Forelimb muscle (tissue), 1 donor: Measurements from ENCODE around the gene CA10. TPM values are rescaled to one million over a fixed set of nuclear protein-coding genes. Genes with fewer than 3 reads are reported as not detected.

Source experiments
- DNase-seq: peaks from one replicate; pipeline ENCODE4 v3.0.0-alpha.2; 2013; ENCODE audit warnings: low read depth
- polyA plus RNA-seq: library from polyadenylated mRNA; unstranded; fragments of 120-200 nt; gene quantifications from one replicate; pipeline ENCODE4 v1.2.1, GENCODE V29; 2013; ENCODE audit not compliant: insufficient read length

Gene CA10
- 3.7 TPM for polyA plus RNA-seq

DNA sequence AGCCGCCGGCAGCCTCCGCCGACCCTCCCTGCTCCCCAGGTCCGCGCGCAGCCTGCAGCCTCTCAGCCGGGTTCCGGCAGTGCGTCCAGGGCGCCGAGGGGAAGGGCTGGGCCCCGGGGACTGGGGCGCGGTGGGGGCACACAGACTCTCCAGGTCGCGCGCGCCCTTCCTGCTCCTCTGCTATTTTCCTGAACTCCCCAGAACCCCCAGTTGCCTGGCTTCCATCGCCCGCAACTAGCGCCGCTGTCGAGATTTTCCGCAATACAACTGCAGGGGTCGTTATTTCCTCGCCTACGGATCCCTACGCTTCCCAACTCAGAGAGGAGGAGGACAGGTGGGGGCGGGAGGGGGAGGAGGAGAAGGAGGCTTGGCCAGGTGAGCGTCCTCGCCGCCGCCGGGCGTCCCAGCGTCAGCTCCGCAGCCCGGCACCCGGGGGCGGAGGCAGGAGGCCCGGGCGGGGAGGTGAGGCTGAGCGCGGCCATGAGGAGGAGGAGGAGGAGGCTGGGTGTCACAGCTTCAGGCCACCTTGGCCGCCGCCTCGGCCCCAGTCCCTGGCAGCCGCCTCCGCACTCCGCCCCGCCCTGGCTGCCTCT lies at the start of gene CA10:
CA10 (minus strand) TSS at position 265 of the 593 bp plus-strand sequence.
- no peak for DNase-seq

DNA sequence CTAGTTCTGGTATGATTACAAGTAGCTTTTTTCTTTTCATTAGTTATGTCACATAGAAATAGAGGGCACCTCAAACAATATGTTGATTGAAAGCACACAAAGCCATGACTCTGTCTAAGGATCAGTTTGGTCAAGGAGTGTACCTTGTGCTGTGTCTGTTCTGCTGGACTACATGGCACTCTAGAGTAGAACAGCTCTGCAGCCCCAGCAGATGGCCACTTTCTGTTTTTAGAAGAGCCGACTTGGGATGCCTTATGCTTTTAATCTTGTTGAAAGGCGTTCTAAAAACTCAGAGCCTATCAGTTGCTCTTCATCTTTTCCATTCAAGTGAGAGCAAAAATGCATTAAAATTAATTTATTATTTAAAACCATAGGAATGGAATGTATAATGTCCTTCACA lies 49.3 kb upstream of the CA10 start:
- DNase-seq: no peak

GRCh38 chr17:52202520-52203080 lies 44.1 kb upstream of the CA10 start:
- no peak for DNase-seq

- no peak for DNase-seq
Measured at GRCh38 chr17:52201767-52202519, 43.4 kb upstream of the CA10 start.

DNA sequence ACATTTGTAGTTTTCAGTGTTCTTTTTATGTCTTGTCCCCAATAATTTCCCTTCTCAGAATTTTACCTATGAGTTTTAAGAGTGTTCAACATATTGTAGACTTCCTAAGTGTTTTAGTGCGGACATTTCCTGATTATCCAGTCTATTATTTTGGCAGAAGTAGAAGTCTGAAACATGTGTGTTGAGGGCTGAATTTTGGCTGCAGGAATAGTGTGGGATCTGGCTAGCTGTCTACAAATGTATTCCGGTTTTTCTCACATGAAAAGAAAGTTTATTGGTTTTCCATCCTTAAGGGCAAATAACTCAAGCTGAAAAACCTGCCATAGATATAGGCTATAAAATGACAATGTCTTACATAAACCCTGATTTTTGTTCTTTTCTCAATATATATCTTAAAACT lies 33.0 kb upstream of the CA10 start:
- no peak for DNase-seq

DNA sequence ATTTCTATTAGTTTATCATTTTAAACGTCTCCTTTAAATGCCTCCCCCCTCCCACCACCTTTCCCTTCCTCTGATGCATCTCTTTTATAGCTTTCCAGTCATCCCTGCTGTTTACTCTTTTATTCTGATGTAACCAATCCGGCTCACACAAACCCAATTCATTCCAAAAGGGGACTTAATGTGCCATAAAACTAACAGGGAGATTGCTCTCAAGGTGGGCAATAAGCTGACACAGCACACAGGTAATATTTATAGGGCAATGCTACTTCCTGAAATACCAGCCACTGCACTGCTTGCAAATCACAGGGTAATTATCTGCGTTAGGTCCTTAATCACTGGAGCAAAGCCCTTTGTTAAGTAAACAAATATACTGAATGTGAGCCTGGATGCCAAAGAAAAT lies 23.3 kb upstream of the CA10 start:
- DNase-seq: no peak

GRCh38 chr17:52178012-52178411 lies 19.5 kb upstream of the CA10 start:
- no peak for DNase-seq

DNA sequence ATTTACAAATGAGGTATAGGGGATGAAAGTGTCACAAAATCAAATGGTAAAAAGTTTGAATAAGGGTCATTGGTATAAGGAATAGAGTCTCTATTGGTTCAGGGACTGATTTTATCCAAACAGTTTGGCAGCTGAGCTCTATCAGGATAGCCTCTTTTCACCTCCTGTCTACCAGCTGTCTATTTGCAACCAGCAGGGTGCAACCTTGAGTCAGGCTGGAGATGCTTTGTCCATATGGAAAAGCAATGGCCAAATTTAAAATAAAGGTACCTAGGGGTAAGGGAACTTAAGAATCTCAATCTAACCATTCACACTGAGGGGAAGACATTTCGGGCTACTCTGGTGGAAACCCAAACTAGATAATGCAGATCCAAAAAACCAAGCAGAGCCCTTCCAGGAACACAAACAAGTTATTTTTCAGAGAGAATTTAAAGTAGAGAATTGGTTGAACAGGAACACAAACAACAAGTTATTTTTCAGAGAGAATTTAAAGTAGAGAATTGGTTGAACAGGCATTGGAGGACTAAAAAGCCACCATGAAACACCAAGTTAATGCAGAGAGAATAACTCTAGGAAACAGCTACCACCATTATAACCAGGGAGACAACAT lies 12.6 kb upstream of the CA10 start:
- DNase-seq: no peak

DNA sequence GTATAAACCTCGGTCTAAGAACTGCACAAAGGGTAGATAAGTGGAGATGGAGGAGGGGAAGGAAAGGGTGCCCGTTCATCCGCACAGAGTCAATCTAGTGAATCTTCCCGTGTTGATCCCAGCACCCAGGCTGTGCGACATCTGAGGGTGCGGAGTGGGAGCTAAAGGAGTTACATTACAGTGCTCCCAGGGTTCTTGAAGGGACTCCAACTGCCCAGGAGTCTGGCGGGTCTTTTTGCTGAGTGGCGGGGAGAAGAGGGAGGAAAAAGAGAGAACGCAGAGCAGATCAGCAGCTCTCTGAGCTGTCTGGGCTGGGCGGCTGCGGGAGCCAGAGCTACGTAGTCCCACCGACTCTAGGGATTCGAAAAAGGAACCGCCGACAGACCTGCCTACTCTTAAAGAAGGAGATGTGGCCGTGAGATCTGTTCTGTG lies 1.6 kb upstream of the CA10 start:
- no peak for DNase-seq

- no peak for DNase-seq
Measured at GRCh38 chr17:52159246-52160135, 977 bp upstream of the CA10 start.

DNA sequence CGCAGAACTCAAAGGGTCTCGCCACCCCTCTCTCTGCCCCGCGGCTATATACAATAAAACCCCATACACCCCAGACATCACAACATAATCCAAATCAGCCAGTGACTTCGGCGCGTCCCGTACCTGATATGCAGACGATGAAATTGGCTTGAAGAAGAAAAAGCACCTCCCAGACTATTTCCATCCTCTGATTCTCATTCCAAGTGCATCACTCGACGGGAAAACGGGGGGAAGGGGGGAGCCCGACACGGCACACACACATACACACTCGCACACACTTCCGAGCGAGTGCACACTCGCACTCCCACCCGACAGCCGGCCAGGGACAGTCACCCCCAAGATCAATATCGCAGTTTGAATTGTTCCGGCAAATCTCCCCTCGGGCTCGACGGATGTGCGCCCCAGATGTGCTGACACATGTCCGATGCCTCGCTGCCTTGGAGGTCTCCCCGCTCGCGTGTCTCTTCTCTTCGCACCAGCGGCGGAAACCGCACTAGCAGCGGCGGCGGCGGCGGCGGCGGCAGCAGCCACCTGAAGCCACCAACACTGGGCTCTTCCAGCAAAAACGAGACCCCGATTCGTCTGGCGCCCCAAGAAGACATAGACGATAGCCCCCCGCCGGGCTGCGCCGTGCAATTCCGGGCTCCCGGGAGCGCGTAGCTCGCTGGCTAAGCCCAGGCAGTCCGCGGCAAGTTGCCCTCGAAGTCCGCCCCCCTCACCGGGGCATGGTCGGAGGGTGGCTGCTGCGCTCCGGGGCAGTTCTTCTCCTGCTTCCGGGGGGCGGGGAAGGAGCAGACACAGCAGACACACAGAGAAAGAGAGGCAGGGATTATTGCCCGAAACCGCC lies 688 bp downstream of the CA10 start:
- no peak for DNase-seq

DNA sequence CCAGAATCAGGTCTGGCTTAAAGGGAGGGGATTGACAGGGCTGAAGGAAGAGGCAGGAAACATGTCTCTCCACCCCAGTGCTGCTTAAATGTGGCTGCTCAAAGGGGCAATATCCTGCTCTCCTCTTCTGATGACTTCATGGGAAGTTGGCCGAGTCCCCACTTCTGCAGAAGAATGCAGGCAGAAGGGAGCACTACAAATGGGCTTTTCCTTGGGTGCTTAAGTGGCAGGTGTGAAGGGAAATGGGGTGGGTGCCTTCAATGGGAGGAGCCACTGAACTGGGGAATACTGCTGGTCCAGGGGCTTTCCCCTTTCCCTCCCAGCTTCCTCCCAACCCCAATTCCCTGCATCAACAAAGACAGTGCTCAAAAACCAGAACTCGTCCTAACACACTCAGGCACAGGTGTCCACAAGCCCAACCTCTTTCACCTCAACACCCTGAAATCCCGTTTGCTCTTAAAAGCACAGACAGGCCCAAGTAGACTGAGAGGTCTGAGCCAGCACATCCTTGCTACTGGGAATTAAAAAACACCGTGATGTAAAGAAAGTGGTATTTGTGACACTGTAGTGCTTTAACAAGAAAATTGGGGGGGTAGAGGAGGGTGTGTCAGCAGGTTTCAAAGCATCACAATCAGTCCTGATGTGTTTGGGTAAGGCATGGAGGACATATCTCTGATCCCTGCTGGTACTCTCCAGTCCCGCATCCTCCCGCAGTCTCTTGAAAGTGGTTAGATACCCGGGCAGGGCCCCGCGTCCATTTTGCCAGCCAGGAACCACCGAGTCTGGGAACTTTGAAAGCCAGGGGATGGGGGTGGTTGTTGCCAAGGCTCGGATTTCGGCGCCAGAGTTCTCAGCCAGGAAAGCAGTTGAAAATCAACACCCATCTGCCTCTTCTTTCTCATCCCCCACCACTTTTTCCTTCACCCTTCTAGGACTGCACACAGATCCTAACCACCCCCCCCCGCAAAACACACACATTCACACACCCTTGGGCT lies 1.6 kb downstream of the CA10 start:
- no peak for DNase-seq

DNA sequence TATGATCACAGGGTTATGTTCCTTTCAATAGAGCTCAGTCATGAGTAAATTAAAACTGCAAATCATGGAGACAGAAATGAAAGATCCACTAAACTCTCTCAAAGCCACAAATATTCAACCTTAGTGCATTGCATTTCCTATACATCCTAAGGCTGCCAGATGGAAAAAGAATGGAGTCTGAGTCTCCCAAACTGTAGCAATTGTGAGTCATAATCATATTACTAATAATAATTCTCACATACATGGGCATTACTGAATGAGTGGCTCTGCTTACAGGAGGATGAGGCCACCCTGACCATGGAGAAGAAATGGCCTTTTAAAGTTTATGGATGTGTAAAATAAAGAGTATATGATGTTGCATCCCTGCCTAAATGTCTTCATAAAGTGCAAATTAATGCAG lies 3.2 kb downstream of the CA10 start:
- no peak for DNase-seq

GRCh38 chr17:52154466-52154865 lies 4.0 kb downstream of the CA10 start:
- no peak for DNase-seq

DNA sequence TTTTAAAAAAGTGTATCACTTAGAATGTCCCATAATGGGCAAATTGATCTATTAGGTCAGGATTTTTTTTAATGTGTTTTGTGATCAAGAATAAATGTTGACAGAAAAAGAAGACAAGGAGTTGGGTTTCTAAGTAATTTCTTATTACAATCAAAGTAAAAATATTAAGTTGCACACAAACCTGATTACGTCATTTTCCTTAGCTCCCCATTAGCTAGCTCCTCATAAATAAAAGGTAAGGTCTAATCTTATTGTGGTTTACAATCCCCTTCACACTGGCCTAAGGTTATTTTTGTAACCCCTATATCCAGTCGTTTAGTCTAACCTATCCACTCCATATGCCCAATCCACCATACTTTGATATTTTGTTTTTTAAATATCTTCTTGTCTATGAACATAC lies 7.6 kb downstream of the CA10 start:
- DNase-seq: no peak

DNA sequence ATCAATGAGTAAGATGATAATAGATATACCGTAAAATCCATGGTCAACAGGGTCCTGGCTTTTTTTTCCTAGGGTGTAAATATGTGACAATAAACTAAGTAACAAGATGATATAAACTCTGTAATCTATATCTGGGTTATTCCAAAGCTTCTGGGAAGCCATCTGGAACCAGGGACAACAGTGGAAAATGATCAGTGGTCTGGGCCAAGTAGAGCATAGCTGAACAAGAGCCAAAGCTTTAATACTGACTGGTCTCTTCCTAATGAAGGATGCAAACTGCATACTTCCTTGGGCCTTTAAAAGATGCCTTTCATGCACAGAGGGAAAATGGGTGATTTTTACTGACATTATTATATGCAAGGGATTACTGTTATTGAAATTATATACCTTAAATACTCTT lies 8.9 kb downstream of the CA10 start:
- no peak for DNase-seq

GRCh38 chr17:52148969-52149351 lies 9.6 kb downstream of the CA10 start:
- no peak for DNase-seq

- no peak for DNase-seq
Measured at GRCh38 chr17:52148288-52148968, 10.1 kb downstream of the CA10 start.

GRCh38 chr17:52147872-52148271 lies 10.6 kb downstream of the CA10 start:
- DNase-seq: no peak
